ENCODE data around the gene COL8A2. TPM values are rescaled to one million over a fixed set of nuclear protein-coding genes. Genes with fewer than 3 reads are reported as not detected.

Gene COL8A2
- total RNA-seq, 1 experiment from 2014 or later, result not detected

DNA sequence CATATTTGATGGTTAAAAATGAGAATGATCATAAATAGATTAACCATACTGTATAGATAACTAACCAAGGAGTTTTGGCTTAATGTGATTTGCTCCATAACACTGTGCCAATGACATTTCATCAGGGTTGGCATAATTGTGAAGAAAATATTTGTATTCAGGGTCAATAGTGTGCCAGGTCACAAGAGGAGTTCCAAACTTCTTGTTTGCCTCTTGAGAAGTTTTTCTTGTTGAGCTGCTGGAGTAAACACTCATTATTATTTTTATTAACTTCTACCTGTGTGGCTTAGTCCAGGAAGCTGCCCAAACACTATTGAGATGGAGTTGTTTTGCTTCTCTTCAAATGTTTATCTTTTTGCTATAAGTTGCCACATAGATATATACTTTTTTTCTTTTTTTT is 38.4 kb upstream of the COL8A2 start:
- BruUV-seq (replicated peaks), result no TSS peak
- Mint-ChIP-seq H3K9me3 (ENCODE audit: unreplicated experiment) (no peaks in the 10 kb centered on the region), H3K4me1 (ENCODE audit: insufficient read depth, unreplicated experiment) (peaks cover 60% of the 10 kb centered on the region), H3K36me3 (ENCODE audit: insufficient read depth, unreplicated experiment) (peaks cover 20% of the 10 kb centered on the region), H3K27ac (ENCODE audit: low read depth, unreplicated experiment) (no peak overlapping the region), H3K27me3 (ENCODE audit: insufficient read depth, unreplicated experiment) (no peaks in the 10 kb centered on the region), H3K4me3 (ENCODE audit: unreplicated experiment) (no peak overlapping the region)
- TF ChIP-seq, protein P1, sequence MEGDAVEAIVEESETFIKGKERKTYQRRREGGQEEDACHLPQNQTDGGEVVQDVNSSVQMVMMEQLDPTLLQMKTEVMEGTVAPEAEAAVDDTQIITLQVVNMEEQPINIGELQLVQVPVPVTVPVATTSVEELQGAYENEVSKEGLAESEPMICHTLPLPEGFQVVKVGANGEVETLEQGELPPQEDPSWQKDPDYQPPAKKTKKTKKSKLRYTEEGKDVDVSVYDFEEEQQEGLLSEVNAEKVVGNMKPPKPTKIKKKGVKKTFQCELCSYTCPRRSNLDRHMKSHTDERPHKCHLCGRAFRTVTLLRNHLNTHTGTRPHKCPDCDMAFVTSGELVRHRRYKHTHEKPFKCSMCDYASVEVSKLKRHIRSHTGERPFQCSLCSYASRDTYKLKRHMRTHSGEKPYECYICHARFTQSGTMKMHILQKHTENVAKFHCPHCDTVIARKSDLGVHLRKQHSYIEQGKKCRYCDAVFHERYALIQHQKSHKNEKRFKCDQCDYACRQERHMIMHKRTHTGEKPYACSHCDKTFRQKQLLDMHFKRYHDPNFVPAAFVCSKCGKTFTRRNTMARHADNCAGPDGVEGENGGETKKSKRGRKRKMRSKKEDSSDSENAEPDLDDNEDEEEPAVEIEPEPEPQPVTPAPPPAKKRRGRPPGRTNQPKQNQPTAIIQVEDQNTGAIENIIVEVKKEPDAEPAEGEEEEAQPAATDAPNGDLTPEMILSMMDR (IDR thresholded peaks at IDR 0.05; ENCODE audit: unreplicated experiment), result no peak
- CTCF ChIA-PET, result interaction anchor here (0.6 to 8.1 kb wide), 4 partner anchors 13 to 54 kb away, joined by 4 to 85 read pairs (median 44); partner anchors contain the start of gene TRAPPC3
- POLR2A ChIA-PET, result interaction anchor here (1.8 to 6.3 kb wide), 3 partner anchors 13 to 61 kb away, joined by 8 to 94 read pairs (median 25); partner anchors contain the start of genes THRAP3 and TRAPPC3
- DNase-seq (ENCODE audit: unreplicated experiment), result no peak
- intact Hi-C loops (cut with micrococcal nuclease), result no loop called here

DNA sequence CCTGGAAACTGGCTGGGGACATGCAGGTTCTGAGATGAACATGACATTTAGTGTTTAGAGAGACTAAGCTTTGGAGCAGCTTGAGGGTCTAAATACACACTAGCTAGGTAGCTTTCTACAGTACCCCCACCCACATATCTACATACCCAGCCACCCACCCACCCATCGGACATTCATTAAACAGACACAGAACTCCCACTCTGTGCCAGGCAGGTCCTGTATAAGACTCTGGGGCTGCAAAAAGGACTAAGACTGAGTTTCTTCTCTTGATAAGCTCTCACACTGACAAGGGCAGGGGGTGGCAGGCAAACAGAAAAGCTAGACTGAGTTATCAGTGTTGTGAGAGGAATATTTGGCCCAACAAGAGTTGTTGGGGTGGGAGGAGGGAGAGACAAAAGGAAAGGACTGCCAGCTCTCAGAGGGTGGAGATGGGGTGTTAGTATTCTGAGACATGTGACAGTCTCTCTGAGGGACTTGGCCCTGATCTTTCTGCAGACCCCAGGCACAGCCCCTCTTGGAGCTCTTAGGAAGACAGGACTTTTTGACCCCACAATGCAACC is 37.7 kb upstream of the COL8A2 start:
- DNase-seq (ENCODE audit: unreplicated experiment), result no peak
- ChIA-PET CTCF (interaction anchor here (0.6 to 8.1 kb wide), 9 partner anchors 8 to 257 kb away, joined by 3 to 85 read pairs (median 3); partner anchors contain the start of gene TRAPPC3), POLR2A (interaction anchor here (0.7 to 6.3 kb wide), 12 partner anchors 8 to 143 kb away, joined by 3 to 94 read pairs (median 4); partner anchors contain the start of genes SH3D21, THRAP3 and TRAPPC3)
- TF ChIP-seq, protein P1 (IDR thresholded peaks at IDR 0.05; ENCODE audit: unreplicated experiment), result no peak
- TSS peak; percentile 8 for BruUV-seq (replicated peaks)
- peaks cover 67% of the 10 kb centered on the region for H3K4me1 Mint-ChIP-seq (ENCODE audit: insufficient read depth, unreplicated experiment)
- H3K36me3 Mint-ChIP-seq (ENCODE audit: insufficient read depth, unreplicated experiment), result peaks cover 24% of the 10 kb centered on the region
- H3K4me3 Mint-ChIP-seq (ENCODE audit: unreplicated experiment), result peak overlapping the region; percentile 66
- intact Hi-C loops (cut with micrococcal nuclease), result no loop called here
- no peaks in the 10 kb centered on the region for H3K9me3 Mint-ChIP-seq (ENCODE audit: unreplicated experiment)
- H3K27me3 Mint-ChIP-seq (ENCODE audit: insufficient read depth, unreplicated experiment), result no peaks in the 10 kb centered on the region
- peak overlapping the region; percentile 94 for H3K27ac Mint-ChIP-seq (ENCODE audit: low read depth, unreplicated experiment)

DNA sequence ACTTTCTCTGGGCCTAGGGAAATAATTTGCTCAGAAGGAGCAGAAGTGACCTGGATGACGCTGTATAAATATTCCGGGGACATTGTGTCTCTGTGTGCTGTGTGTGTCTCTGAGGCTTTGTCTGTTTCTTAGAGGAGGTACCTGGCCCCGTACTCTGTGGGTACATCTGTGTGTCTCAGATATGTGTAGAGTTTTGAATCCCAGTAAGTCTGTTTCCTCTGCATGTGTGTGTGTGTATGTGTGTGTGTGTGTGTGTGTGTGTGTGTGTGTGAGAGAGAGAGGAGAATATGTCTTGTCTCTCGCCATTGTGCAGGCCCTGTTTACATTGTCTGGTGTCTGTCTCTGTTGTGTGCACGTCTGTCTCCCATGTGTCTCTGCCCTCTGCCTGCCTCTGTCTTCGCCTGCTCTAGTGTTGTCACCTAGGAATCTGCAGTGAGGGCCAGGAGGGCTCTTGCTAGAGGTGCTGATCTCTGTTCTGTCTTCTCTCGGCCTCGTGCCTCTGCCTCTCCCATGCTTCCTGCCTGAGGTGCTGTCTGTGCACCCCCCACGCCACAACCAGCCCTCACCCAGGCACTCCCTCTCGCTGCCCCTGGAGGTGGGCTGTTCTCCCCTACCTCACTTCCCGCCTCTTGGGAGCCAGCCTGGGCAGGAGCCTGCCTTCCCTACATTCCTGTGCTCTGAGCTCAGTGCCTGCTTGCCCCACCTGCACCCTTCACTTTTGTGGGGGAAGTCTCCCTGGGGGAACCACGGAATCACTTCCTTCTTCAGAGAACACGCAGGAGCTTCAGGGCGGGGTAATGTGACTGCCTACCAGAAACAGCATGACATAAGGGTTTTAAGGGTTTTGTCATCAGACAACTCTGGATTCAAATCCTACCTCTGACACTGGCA is 36.9 kb upstream of the COL8A2 start:
- TF ChIP-seq, protein P1 (IDR thresholded peaks at IDR 0.05; ENCODE audit: unreplicated experiment), result no peak
- Mint-ChIP-seq H3K27me3 (ENCODE audit: insufficient read depth, unreplicated experiment) (no peaks in the 10 kb centered on the region), H3K4me3 (ENCODE audit: unreplicated experiment) (peak overlapping the region; percentile 66), H3K36me3 (ENCODE audit: insufficient read depth, unreplicated experiment) (peaks cover 23% of the 10 kb centered on the region), H3K27ac (ENCODE audit: low read depth, unreplicated experiment) (peak overlapping the region; percentile 94), H3K4me1 (ENCODE audit: insufficient read depth, unreplicated experiment) (peaks cover 67% of the 10 kb centered on the region), H3K9me3 (ENCODE audit: unreplicated experiment) (no peaks in the 10 kb centered on the region)
- ChIA-PET POLR2A (interaction anchor here (0.7 to 6.3 kb wide), 14 partner anchors 9 to 231 kb away, joined by 3 to 94 read pairs (median 4); partner anchors contain the start of genes AGO3, SH3D21, THRAP3 and TRAPPC3), CTCF (interaction anchor here (0.5 to 8.1 kb wide), 18 partner anchors 9 to 1605 kb away, joined by 3 to 85 read pairs (median 3); partner anchors contain the start of genes THRAP3 and TRAPPC3)
- TSS peak; percentile 89 for BruUV-seq (replicated peaks)
- intact Hi-C loops (cut with micrococcal nuclease), result loop anchor here (1.0 kb wide), 2 partner anchors 13 to 26 kb away; partner anchors contain the start of gene TRAPPC3
- peak; percentile 60 for DNase-seq (ENCODE audit: unreplicated experiment)
